ENCODE data around the gene WRAP73.

DNA sequence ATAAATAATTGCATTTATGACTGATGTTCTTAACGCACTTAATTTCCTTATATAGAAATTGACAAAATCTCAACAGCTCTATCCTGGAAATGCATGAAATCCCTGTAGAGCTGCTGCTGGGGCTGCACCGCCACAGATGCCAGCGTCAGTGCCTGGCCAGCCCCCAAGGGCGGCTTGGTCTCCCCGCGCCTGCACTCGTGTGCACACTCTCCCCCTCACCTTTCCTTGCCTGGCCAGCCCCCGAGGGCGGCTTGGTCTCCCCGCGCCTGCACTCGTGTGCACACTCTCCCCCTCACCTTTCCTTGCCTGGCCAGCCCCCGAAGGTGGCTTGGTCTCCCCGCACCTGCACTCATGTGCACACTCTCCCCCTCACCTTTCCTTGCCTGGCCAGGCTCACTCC, 13.8 kb downstream of the WRAP73 start:
- no peak for TF ChIP-seq POLR2AphosphoS5 (IDR thresholded peaks at IDR 0.05)
- TF ChIP-seq, protein P1, sequence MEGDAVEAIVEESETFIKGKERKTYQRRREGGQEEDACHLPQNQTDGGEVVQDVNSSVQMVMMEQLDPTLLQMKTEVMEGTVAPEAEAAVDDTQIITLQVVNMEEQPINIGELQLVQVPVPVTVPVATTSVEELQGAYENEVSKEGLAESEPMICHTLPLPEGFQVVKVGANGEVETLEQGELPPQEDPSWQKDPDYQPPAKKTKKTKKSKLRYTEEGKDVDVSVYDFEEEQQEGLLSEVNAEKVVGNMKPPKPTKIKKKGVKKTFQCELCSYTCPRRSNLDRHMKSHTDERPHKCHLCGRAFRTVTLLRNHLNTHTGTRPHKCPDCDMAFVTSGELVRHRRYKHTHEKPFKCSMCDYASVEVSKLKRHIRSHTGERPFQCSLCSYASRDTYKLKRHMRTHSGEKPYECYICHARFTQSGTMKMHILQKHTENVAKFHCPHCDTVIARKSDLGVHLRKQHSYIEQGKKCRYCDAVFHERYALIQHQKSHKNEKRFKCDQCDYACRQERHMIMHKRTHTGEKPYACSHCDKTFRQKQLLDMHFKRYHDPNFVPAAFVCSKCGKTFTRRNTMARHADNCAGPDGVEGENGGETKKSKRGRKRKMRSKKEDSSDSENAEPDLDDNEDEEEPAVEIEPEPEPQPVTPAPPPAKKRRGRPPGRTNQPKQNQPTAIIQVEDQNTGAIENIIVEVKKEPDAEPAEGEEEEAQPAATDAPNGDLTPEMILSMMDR (IDR thresholded peaks at IDR 0.05), result no peak
- no peak for TF ChIP-seq EP300 (IDR thresholded peaks at IDR 0.05)

Measured in stomach (tissue), 4 donors.